Measurements from ENCODE around the gene ACOXL.

ACOXL gene

DNA sequence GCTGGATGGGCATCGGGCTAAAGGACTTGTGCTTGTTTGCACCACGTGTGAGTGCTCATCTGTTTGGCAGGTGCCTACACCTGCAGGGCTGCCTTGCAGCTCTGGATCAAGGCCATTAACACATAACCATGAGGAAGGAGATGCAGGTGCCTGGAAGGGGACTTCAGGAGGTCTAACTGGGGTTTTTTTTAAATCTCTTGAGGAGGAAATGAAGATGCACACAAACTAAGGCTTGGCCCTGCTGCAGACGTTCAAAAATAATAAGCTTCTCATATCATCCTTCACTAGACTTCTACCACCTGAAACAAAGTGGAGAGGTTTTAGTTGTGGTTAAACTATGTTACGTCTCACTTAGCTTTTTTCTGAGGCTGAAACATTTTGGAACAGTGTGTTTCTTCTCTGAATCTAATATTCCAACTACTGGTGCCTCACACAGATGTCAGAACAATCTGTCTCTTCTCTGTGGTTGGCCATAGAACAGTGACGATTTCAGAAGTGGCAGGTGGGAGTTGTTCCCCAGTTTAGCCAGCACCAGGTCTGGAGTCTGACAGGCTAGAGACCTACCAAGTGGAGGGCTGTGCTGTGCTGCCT, 424.8 kb downstream of the ACOXL start:
- no peak for DNase-seq
- Mint-ChIP-seq H3K27me3 (ENCODE audit: low read depth, poor library complexity) (no peaks in the 10 kb centered on the region), H3K36me3 (ENCODE audit: low read depth) (peaks cover 88% of the 10 kb centered on the region), H3K9me3 (no peaks in the 10 kb centered on the region), H3K4me1 (peaks cover 28% of the 10 kb centered on the region), H3K27ac (no peak overlapping the region), H3K4me3 (no peak overlapping the region)
- no peak for TF ChIP-seq CTCF (IDR thresholded peaks at IDR 0.05)

- no peak for TF ChIP-seq CTCF (IDR thresholded peaks at IDR 0.05)
- Mint-ChIP-seq H3K4me3 (no peak overlapping the region), H3K36me3 (ENCODE audit: low read depth) (peaks cover 88% of the 10 kb centered on the region), H3K27ac (peak overlapping the region; percentile 50), H3K4me1 (peaks cover 34% of the 10 kb centered on the region), H3K27me3 (ENCODE audit: low read depth, poor library complexity) (no peaks in the 10 kb centered on the region), H3K9me3 (no peaks in the 10 kb centered on the region)
- DNase-seq, result no peak
These were observed 425.4 kb downstream of the ACOXL start for GRCh38 chr2:111157798-111158197.

- H3K9me3 Mint-ChIP-seq, result no peaks in the 10 kb centered on the region
- no peak overlapping the region for H3K27ac Mint-ChIP-seq
- peaks cover 83% of the 10 kb centered on the region for H3K36me3 Mint-ChIP-seq (ENCODE audit: low read depth)
- H3K27me3 Mint-ChIP-seq (ENCODE audit: low read depth, poor library complexity), result no peaks in the 10 kb centered on the region
- peaks cover 47% of the 10 kb centered on the region for H3K4me1 Mint-ChIP-seq
- no peak for DNase-seq
- H3K4me3 Mint-ChIP-seq, result no peak overlapping the region
- no peak for TF ChIP-seq CTCF (IDR thresholded peaks at IDR 0.05)
These were observed 427.3 kb downstream of the ACOXL start for GRCh38 chr2:111159641-111160040.

- no peaks in the 10 kb centered on the region for H3K9me3 Mint-ChIP-seq
- H3K27ac Mint-ChIP-seq, result peak overlapping the region; percentile 36
- no peak for DNase-seq
These were observed 428.4 kb downstream of the ACOXL start for GRCh38 chr2:111160758-111161157.

GRCh38 chr2:111161971-111162370, 429.6 kb downstream of the ACOXL start:
- no peaks in the 10 kb centered on the region for H3K27me3 Mint-ChIP-seq (ENCODE audit: low read depth, poor library complexity)
- no peaks in the 10 kb centered on the region for H3K9me3 Mint-ChIP-seq
- H3K27ac Mint-ChIP-seq, result no peak overlapping the region
- DNase-seq, result no peak
- peaks cover 76% of the 10 kb centered on the region for H3K36me3 Mint-ChIP-seq (ENCODE audit: low read depth)
- TF ChIP-seq CTCF (IDR thresholded peaks at IDR 0.05), result no peak
- H3K4me3 Mint-ChIP-seq, result no peak overlapping the region
- peaks cover 52% of the 10 kb centered on the region for H3K4me1 Mint-ChIP-seq

More at GRCh38 chr2:111160758-111161157, 428.4 kb downstream of the ACOXL start:
- Mint-ChIP-seq H3K36me3 (ENCODE audit: low read depth) (peaks cover 83% of the 10 kb centered on the region), H3K4me1 (peaks cover 52% of the 10 kb centered on the region), H3K27me3 (ENCODE audit: low read depth, poor library complexity) (no peaks in the 10 kb centered on the region), H3K4me3 (no peak overlapping the region)
- no peak for TF ChIP-seq CTCF (IDR thresholded peaks at IDR 0.05)

DNA sequence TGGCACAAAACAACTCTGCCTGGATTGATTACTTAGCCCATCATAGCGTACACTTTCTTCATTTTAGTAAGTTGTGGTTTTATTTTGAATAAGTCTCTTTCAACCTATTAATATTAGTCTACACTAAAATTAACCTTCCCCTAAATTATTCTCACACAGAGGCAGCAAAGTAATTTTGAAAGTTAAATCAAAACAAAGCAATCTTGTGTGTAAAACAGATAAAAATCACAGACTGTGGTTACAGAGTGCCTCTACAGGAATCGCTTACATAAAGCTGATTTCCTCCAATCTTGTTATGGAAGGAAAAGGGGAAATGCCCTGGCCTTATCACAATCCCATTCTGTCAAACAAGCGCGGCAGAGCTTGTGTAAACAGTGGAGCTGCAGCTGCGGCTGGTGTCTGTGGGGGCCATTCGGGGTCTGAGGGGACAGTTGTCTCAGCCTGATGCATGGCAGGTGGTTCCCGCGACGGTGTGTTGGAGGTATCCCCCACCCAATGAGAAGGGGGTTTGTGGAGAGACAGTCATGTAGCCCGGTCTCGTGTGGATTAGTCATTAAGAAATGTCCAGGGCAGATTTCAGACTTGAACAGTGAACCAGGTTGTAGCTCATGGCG, 430.5 kb downstream of the ACOXL start:
- Mint-ChIP-seq H3K27me3 (ENCODE audit: low read depth, poor library complexity) (no peaks in the 10 kb centered on the region), H3K9me3 (no peaks in the 10 kb centered on the region), H3K36me3 (ENCODE audit: low read depth) (peaks cover 73% of the 10 kb centered on the region), H3K27ac (peak overlapping the region; percentile 91), H3K4me3 (no peak overlapping the region), H3K4me1 (peaks cover 52% of the 10 kb centered on the region)
- no peak for TF ChIP-seq CTCF (IDR thresholded peaks at IDR 0.05)
- no peak for DNase-seq

Measured in nephron progenitor cell (in vitro differentiated cells).